Subcutaneous abdominal adipose tissue (tissue), 5 donors: ENCODE results near the gene KLHL29.

Experiments
- H3K27ac ChIP-seq: one replicate; pipeline ENCODE4 v1.7.0; 2013; ENCODE audit warnings: low read depth, mild to moderate bottlenecking, inconsistent platforms, low read length, moderate library complexity
- H3K27me3 ChIP-seq, 5 donors: one replicate each; pipeline ENCODE4 v1.7.0; 2013; ENCODE audit warnings: low read length in 5 of 5, inconsistent platforms in 1 of 5; ENCODE audit not compliant: control insufficient read depth in 5 of 5, insufficient read depth in 4 of 5
- H3K36me3 ChIP-seq, 5 donors: one replicate each; pipeline ENCODE4 v1.7.0; 2013; ENCODE audit warnings: low read length in 5 of 5; ENCODE audit not compliant: control insufficient read depth in 5 of 5, insufficient read depth in 5 of 5
- H3K4me1 ChIP-seq, 5 donors: one replicate each; pipeline ENCODE4 v1.7.0; 2013; ENCODE audit warnings: low read length in 5 of 5, mild to moderate bottlenecking in 3 of 5, moderate library complexity in 1 of 5; ENCODE audit not compliant: control insufficient read depth in 5 of 5, insufficient read depth in 5 of 5
- H3K4me3 ChIP-seq, 5 donors: one replicate each; pipeline ENCODE4 v1.7.0; 2013; ENCODE audit warnings: low read length in 5 of 5, low read depth in 1 of 5
- H3K9ac ChIP-seq, 5 donors: one replicate each; pipeline ENCODE4 v1.7.0; 2013; ENCODE audit warnings: low read length in 5 of 5, mild to moderate bottlenecking in 4 of 5, moderate library complexity in 3 of 5
- H3K9me3 ChIP-seq, 5 donors: one replicate each; pipeline ENCODE4 v1.7.0; 2013; ENCODE audit warnings: low read length in 5 of 5; ENCODE audit not compliant: control insufficient read depth in 5 of 5
- donor health status: healthy.
- donor health status: healthy.
- donor health status: healthy.
- donor health status: healthy.
- donor health status: healthy.

The KLHL29 gene

GRCh38 chr2:23692851-23693605 is 308.0 kb downstream of the KLHL29 start:
- H3K9me3 ChIP-seq, result no peaks in the 10 kb centered on the region
- peaks cover 0 to 51% (median 44%) of the 10 kb centered on the region in 5 donors for H3K36me3 ChIP-seq
- no peak overlapping the region for H3K27ac ChIP-seq
- H3K27me3 ChIP-seq, result no peaks in the 10 kb centered on the region
- no peak overlapping the region for H3K9ac ChIP-seq
- H3K4me1 ChIP-seq, result no peaks in the 10 kb centered on the region
- no peak overlapping the region for H3K4me3 ChIP-seq

GRCh38 chr2:23693606-23693951 is 308.6 kb downstream of the KLHL29 start:
- peaks cover 0 to 1% (median 1%) of the 10 kb centered on the region in 5 donors for H3K4me1 ChIP-seq
- peaks cover 0 to 51% (median 46%) of the 10 kb centered on the region in 5 donors for H3K36me3 ChIP-seq
- no peak overlapping the region for H3K4me3 ChIP-seq
- no peaks in the 10 kb centered on the region for H3K27me3 ChIP-seq
- H3K27ac ChIP-seq, result no peak overlapping the region
- no peaks in the 10 kb centered on the region for H3K9me3 ChIP-seq
- H3K9ac ChIP-seq, result no peak overlapping the region

GRCh38 chr2:23694058-23695045 is 309.4 kb downstream of the KLHL29 start:
- Histone ChIP-seq H3K27ac (no peak overlapping the region), H3K4me1 (peaks cover 0 to 8% (median 7%) of the 10 kb centered on the region in 5 donors), H3K4me3 (no peak overlapping the region), H3K27me3 (no peaks in the 10 kb centered on the region), H3K9ac (no peak overlapping the region), H3K9me3 (no peaks in the 10 kb centered on the region), H3K36me3 (peaks cover 0 to 53% (median 46%) of the 10 kb centered on the region in 5 donors)

- Histone ChIP-seq H3K4me1 (peaks cover 0 to 8% (median 7%) of the 10 kb centered on the region in 5 donors), H3K9me3 (no peaks in the 10 kb centered on the region), H3K27me3 (no peaks in the 10 kb centered on the region), H3K4me3 (no peak overlapping the region), H3K27ac (no peak overlapping the region), H3K9ac (no peak overlapping the region), H3K36me3 (peaks cover 0 to 61% (median 48%) of the 10 kb centered on the region in 5 donors)
Observed at GRCh38 chr2:23695214-23695889, 310.4 kb downstream of the KLHL29 start.

- no peaks in the 10 kb centered on the region for H3K9me3 ChIP-seq
- peaks cover 0 to 8% (median 7%) of the 10 kb centered on the region in 5 donors for H3K4me1 ChIP-seq
- H3K4me3 ChIP-seq, result no peak overlapping the region
- no peaks in the 10 kb centered on the region for H3K27me3 ChIP-seq
- H3K27ac ChIP-seq, result no peak overlapping the region
- peaks cover 0 to 68% (median 51%) of the 10 kb centered on the region in 5 donors for H3K36me3 ChIP-seq
- no peak overlapping the region for H3K9ac ChIP-seq
Observed at GRCh38 chr2:23695890-23696751, 311.1 kb downstream of the KLHL29 start.

- Histone ChIP-seq H3K27ac (no peak overlapping the region), H3K4me1 (peaks cover 0 to 8% (median 7%) of the 10 kb centered on the region in 5 donors), H3K36me3 (peaks cover 0 to 63% (median 46%) of the 10 kb centered on the region in 5 donors), H3K27me3 (no peaks in the 10 kb centered on the region), H3K9me3 (no peaks in the 10 kb centered on the region), H3K9ac (no peak overlapping the region), H3K4me3 (no peak overlapping the region)
Observed at GRCh38 chr2:23696752-23697045, 311.7 kb downstream of the KLHL29 start.

- peaks cover 0 to 8% (median 7%) of the 10 kb centered on the region in 5 donors for H3K4me1 ChIP-seq
- H3K9me3 ChIP-seq, result no peaks in the 10 kb centered on the region
- no peak overlapping the region for H3K9ac ChIP-seq
- H3K27me3 ChIP-seq, result no peaks in the 10 kb centered on the region
- no peak overlapping the region for H3K27ac ChIP-seq
- peaks cover 0 to 57% (median 38%) of the 10 kb centered on the region in 5 donors for H3K36me3 ChIP-seq
- H3K4me3 ChIP-seq, result no peak overlapping the region
Observed at GRCh38 chr2:23697256-23698075, 312.5 kb downstream of the KLHL29 start.

GRCh38 chr2:23698116-23698693 is 313.2 kb downstream of the KLHL29 start:
- no peaks in the 10 kb centered on the region for H3K27me3 ChIP-seq
- H3K4me3 ChIP-seq, result no peak overlapping the region
- peaks cover 0 to 8% (median 7%) of the 10 kb centered on the region in 5 donors for H3K4me1 ChIP-seq
- H3K36me3 ChIP-seq, result peaks cover 0 to 57% (median 39%) of the 10 kb centered on the region in 5 donors
- H3K9ac ChIP-seq, result no peak overlapping the region
- H3K27ac ChIP-seq, result no peak overlapping the region
- H3K9me3 ChIP-seq, result no peaks in the 10 kb centered on the region
